PC-3 (cell line): ENCODE data around the gene MATCAP1. TPM values are rescaled to one million over a fixed set of nuclear protein-coding genes. Genes with fewer than 3 reads are reported as not detected.
A peak's percentile ranks its signal among the peaks of the same experiment; 100 is the strongest.

Experiments
- ATAC-seq: fragments of 200-7000 bp; cut with Tn5 transposase; 2 replicates; pipeline ENCODE4 v1.9.1; 2020; ENCODE audit warnings: mild to moderate bottlenecking, moderate library complexity
- BruUV-seq: library from RNA; stranded (reverse); fragments of 400-500 nt; replicated peaks from 2 replicates; lab custom pipeline; 2021; lab: Mats Ljungman, UMichigan
- CTCF ChIA-PET: fragments of 300-600 bp; sonication (Branson Sonifier 250); formaldehyde crosslinking; loops from one replicate; lab custom pipeline; 2022; ENCODE audit warnings: antibody characterized with exemption; lab: Charles Lee
- POLR2A ChIA-PET: fragments of 300-600 bp; sonication (Branson Sonifier 250); formaldehyde crosslinking; loops from one replicate; lab custom pipeline; 2022; ENCODE audit warnings: antibody characterized with exemption; ENCODE audit not compliant: unreplicated experiment; lab: Charles Lee
- DNase-seq: peaks from one replicate; pipeline ENCODE4 v3.0.0-alpha.2; 2015
- H2AFZ ChIP-seq: fragments of 300-600 bp; sonication (generic); 2 replicates; pipeline ENCODE4 v1.6.0; 2016; ENCODE audit warnings: antibody characterized with exemption, low read length
- H3F3A ChIP-seq: fragments of 300-600 bp; sonication (generic); one replicate; pipeline ENCODE4 v1.6.0; 2017; ENCODE audit warnings: antibody characterized with exemption, low read length, control low read depth, mild to moderate bottlenecking; ENCODE audit not compliant: unreplicated experiment
- H3K27ac ChIP-seq: fragments of 300-600 bp; sonication (generic); 2 replicates; pipeline ENCODE4 v1.5.1; 2016; ENCODE audit warnings: mild to moderate bottlenecking, low read length
- H3K27me3 ChIP-seq: fragments of 300-600 bp; sonication (generic); 2 replicates; pipeline ENCODE4 v1.6.1; 2016; ENCODE audit warnings: low read length, mixed read lengths
- H3K36me3 ChIP-seq: fragments of 300-600 bp; sonication (generic); 2 replicates; pipeline ENCODE4 v1.6.1; 2016; ENCODE audit warnings: low read depth, mixed run types, low read length, mixed read lengths
- H3K4me1 ChIP-seq: fragments of 300-600 bp; sonication (generic); 2 replicates; pipeline ENCODE4 v1.5.1; 2016; ENCODE audit warnings: low read length; ENCODE audit not compliant: insufficient read depth
- H3K4me2 ChIP-seq: fragments of 300-600 bp; sonication (generic); 2 replicates; pipeline ENCODE4 v1.6.0; 2016; ENCODE audit warnings: low read length
- H3K4me3 ChIP-seq: fragments of 300-600 bp; sonication (generic); 2 replicates; pipeline ENCODE4 v1.5.1; 2016; ENCODE audit warnings: mild to moderate bottlenecking, low read length, mixed read lengths
- H3K79me2 ChIP-seq: fragments of 300-600 bp; sonication (generic); 2 replicates; pipeline ENCODE4 v1.6.1; 2017; ENCODE audit warnings: low read length, mixed read lengths
- H3K9ac ChIP-seq: fragments of 300-600 bp; sonication (generic); 2 replicates; pipeline ENCODE4 v1.6.0; 2016; ENCODE audit warnings: mild to moderate bottlenecking, low read length
- H3K9me2 ChIP-seq: fragments of 300-600 bp; sonication (generic); replicated peaks from 2 replicates; pipeline ENCODE4 v1.6.1; 2016; ENCODE audit warnings: mixed run types, low read length, mixed read lengths
- H3K9me3 ChIP-seq: fragments of 300-600 bp; sonication (generic); 2 replicates; pipeline ENCODE4 v1.6.1; 2016; ENCODE audit warnings: low read length, mixed read lengths
- H4K20me1 ChIP-seq: fragments of 300-600 bp; sonication (generic); 2 replicates; pipeline ENCODE4 v1.6.1; 2016; ENCODE audit warnings: low read length, mixed read lengths
- EZH2 ChIP-seq: fragments of 300-600 bp; sonication (generic); IDR thresholded peaks from one replicate; pipeline ENCODE4 v1.6.1; 2017; ENCODE audit warnings: antibody characterized with exemption, mild to moderate bottlenecking, low read length; ENCODE audit not compliant: unreplicated experiment
- EZH2phosphoT487 ChIP-seq: fragments of 300-600 bp; sonication (generic); IDR thresholded peaks from 2 replicates; pipeline ENCODE4 v1.6.1; 2018; ENCODE audit warnings: mild to moderate bottlenecking, antibody characterized with exemption, low read length, borderline replicate concordance
- intact Hi-C: fragments of 100-400 bp; cut with micrococcal nuclease; formaldehyde crosslinking; loops from 2 replicates; pipeline ENCODE4 v1.9.0; 2023
- total RNA-seq: library from RNA; depleted of rRNA; stranded (reverse); fragments of >200 nt; gene quantifications from 2 replicates; pipeline ENCODE4 v1.2.3, GENCODE V29; 2014
- TF ChIP-seq, protein P1 (sequence below): fragments of 300-600 bp; sonication (generic); conservative IDR thresholded peaks from 2 replicates; pipeline ENCODE4 v1.5.1; 2017; ENCODE audit warnings: antibody characterized with exemption, low read depth, mild to moderate bottlenecking, low read length

MATCAP1 gene
- total RNA-seq, 1 experiment from 2014 or later: 29.6 TPM

DNA sequence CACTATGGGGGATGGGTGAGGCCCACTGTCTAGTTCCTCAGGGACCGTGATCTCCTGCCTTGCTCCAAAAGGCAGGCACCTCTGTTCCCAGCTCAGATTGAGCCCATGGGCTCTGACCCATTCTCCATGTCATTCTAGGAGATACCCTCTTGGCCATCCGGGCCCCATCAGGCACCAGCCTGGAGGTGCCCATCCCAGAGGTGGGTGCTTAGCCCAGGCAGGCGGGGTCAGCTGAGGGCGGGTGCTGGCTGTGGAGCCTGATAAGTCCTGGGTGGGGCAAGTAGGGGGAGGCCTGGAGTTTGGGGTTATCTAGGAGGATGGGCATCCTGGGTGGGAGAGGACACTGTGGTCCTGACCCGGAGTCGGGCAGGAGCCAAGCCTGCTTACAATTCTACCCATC, 10.5 kb upstream of the MATCAP1 start:
- Histone ChIP-seq H3K9ac (no peak overlapping the region), H3K9me2 (no peaks in the 10 kb centered on the region), H3K4me1 (peaks cover 14% of the 10 kb centered on the region), H3K27me3 (no peaks in the 10 kb centered on the region), H3K4me2 (no peak overlapping the region; the same call in 1 of the 2 replicates), H2AFZ (no peak overlapping the region), H4K20me1 (no peaks in the 10 kb centered on the region; the same call in none of the 2 replicates), H3K27ac (no peak overlapping the region), H3K36me3 (peaks cover 18% of the 10 kb centered on the region; the same call in 1 of the 2 replicates), H3K4me3 (no peak overlapping the region), H3K79me2 (peaks cover 30% of the 10 kb centered on the region), H3F3A (no peaks in the 10 kb centered on the region), H3K9me3 (no peaks in the 10 kb centered on the region)
- TF ChIP-seq, protein P1, sequence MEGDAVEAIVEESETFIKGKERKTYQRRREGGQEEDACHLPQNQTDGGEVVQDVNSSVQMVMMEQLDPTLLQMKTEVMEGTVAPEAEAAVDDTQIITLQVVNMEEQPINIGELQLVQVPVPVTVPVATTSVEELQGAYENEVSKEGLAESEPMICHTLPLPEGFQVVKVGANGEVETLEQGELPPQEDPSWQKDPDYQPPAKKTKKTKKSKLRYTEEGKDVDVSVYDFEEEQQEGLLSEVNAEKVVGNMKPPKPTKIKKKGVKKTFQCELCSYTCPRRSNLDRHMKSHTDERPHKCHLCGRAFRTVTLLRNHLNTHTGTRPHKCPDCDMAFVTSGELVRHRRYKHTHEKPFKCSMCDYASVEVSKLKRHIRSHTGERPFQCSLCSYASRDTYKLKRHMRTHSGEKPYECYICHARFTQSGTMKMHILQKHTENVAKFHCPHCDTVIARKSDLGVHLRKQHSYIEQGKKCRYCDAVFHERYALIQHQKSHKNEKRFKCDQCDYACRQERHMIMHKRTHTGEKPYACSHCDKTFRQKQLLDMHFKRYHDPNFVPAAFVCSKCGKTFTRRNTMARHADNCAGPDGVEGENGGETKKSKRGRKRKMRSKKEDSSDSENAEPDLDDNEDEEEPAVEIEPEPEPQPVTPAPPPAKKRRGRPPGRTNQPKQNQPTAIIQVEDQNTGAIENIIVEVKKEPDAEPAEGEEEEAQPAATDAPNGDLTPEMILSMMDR: no peak
- no peak for TF ChIP-seq EZH2phosphoT487
- no peak for TF ChIP-seq EZH2
- no TSS peak for BruUV-seq
- DNase-seq (no peak), ATAC-seq (no peak)
- intact Hi-C loops: loop anchor here (10.0 kb wide), 1 partner anchor 51 kb away; the partner anchor contains the start of genes FHOD1 and SLC9A5
- CTCF ChIA-PET: no interaction called here
- POLR2A ChIA-PET: no interaction called here

GRCh38 chr16:67193536-67193935, 9.8 kb upstream of the MATCAP1 start:
- ATAC-seq (no peak), DNase-seq (no peak)
- Histone ChIP-seq H3K9ac (peak overlapping the region; percentile 99; the same call in 1 of the 2 replicates), H3K27ac (no peak overlapping the region), H3K4me2 (peak overlapping the region; percentile 94), H3K4me3 (peak overlapping the region; percentile 98), H3K27me3 (no peaks in the 10 kb centered on the region), H3K9me2 (no peaks in the 10 kb centered on the region), H3K36me3 (peaks cover 18% of the 10 kb centered on the region; the same call in 1 of the 2 replicates), H3K79me2 (peaks cover 30% of the 10 kb centered on the region), H4K20me1 (no peaks in the 10 kb centered on the region; the same call in none of the 2 replicates), H3K9me3 (no peaks in the 10 kb centered on the region), H2AFZ (no peak overlapping the region), H3F3A (no peaks in the 10 kb centered on the region), H3K4me1 (peaks cover 14% of the 10 kb centered on the region)
- ChIA-PET POLR2A (no interaction called here), CTCF (no interaction called here)
- intact Hi-C loops: loop anchor here (10.0 kb wide), 1 partner anchor 51 kb away; the partner anchor contains the start of genes FHOD1 and SLC9A5
- BruUV-seq: no TSS peak
- TF ChIP-seq EZH2phosphoT487: no peak
- TF ChIP-seq, protein P1: no peak
- no peak for TF ChIP-seq EZH2

- intact Hi-C loops: loop anchor here (10.0 kb wide), 1 partner anchor 52 kb away; the partner anchor contains the start of genes FHOD1 and SLC9A5
- H3K9me3 ChIP-seq: no peaks in the 10 kb centered on the region
Measured at GRCh38 chr16:67192781-67193361, 9.1 kb upstream of the MATCAP1 start.

More at GRCh38 chr16:67192781-67193361, 9.1 kb upstream of the MATCAP1 start:
- POLR2A ChIA-PET: no interaction called here
- Histone ChIP-seq H3K27me3 (no peaks in the 10 kb centered on the region), H2AFZ (no peak overlapping the region), H3K4me3 (peak overlapping the region; percentile 98), H3K79me2 (peaks cover 30% of the 10 kb centered on the region), H3K9me2 (no peaks in the 10 kb centered on the region), H3K36me3 (peaks cover 18% of the 10 kb centered on the region; the same call in 1 of the 2 replicates), H3K4me1 (peaks cover 14% of the 10 kb centered on the region), H3F3A (no peaks in the 10 kb centered on the region), H3K4me2 (peak overlapping the region; percentile 94), H3K27ac (peak overlapping the region; percentile 32; the same call in 1 of the 2 replicates), H4K20me1 (no peaks in the 10 kb centered on the region; the same call in none of the 2 replicates), H3K9ac (peak overlapping the region; percentile 99)
- no TSS peak for BruUV-seq
- ATAC-seq (no peak), DNase-seq (no peak)
- TF ChIP-seq EZH2 (no peak), EZH2phosphoT487 (no peak)
- TF ChIP-seq, protein P1: no peak
- CTCF ChIA-PET: no interaction called here
